Effector CD8-positive, alpha-beta T cell (primary cell): ENCODE data around the gene ARR3.
"Not testable (repeated sequence)": the region's sequence is repeated elsewhere in the genome, so short reads cannot be mapped to it uniquely, and the experiment has no call there.

ENCODE experiments used
- DNase-seq: peaks from one replicate; lab custom pipeline; 2025; lab: John Stamatoyannopoulos, UW
- total RNA-seq, 4 experiments: gene quantifications; one replicate each; lab custom pipeline; 2026; lab: John Stamatoyannopoulos, UW

Gene ARR3
- 0 reads per million in 4 experiments for total RNA-seq

DNA sequence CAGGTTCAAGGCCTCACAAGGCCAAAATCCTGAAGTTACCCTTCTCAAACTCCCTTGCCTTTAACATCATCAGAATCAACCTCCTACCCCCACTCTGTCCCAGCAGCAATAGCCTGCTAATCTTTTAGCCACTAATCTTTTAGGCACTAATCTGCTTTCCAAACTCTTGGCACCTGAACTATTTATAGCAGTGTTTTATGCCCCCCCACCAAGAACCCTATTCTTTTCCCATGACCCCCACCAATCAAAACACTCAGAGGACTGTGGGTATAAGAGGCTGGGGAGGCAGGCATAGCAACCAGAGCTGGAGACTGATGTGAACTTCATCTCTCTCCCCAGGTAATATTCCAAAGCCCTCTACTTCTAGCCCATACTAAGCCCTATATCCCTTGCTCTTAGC is at the start of gene ARR3:
TSS of gene ARR3 (plus strand) at position 301 of the 400 bp plus-strand sequence. CDS start 1,052 bp downstream, outside the sequence.
- no peak for DNase-seq

DNA sequence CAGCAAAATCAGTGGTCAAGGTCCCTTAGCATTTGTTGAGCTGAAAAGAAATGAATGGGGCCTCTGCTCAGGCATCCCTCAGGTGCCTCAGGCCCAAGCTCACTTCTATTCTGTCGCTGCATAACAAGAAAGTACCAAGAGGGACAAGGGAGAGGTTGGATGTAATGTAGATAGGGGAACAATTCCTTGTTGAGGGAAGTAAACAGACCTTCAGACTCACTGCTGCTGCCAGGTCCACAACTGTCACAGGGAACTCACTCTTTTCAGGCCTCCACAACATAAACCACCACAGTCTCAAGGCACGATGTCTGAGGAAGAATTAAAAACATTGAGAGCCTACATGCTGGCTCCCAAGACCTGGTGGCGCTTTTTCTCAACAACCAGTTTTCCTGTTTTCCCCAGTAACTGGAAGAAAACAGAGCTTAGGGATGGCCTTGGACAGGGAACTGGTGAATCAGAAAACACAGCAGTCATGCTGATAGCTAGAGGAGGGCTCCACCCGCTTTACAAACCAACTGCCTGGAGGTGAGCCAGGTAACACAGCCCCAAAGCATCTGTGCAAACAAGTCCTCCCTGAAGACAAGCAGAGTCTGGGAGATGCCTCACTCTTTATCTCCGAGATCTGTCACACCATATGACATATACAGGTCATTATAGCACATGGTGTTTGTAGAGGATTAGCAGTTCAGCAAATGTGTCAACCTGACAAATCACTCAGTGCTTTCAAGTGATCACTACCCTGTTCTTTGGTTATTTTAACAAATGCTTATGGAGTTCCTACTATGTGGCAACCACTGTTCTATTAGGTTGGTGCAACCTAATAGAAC is 48.0 kb upstream of the ARR3 start:
- no peak for DNase-seq

DNA sequence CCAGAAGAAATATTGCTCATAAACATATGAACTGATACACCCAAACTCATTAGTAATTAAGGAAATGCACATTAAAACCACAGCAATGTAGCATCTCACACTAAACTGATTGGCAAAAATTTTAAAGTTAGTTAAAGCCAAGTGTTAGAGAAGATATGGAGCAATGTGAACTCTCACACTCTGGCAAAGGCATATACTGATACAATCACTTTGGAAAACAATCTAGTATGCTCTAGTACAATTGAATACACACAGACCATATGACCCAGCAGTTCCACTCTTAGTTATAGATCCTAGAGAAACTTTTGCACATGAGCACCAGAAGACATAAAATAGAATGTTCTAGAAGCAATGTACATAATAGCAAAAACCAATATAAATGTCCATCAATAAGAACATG is 42.1 kb upstream of the ARR3 start:
- DNase-seq: no peak

DNA sequence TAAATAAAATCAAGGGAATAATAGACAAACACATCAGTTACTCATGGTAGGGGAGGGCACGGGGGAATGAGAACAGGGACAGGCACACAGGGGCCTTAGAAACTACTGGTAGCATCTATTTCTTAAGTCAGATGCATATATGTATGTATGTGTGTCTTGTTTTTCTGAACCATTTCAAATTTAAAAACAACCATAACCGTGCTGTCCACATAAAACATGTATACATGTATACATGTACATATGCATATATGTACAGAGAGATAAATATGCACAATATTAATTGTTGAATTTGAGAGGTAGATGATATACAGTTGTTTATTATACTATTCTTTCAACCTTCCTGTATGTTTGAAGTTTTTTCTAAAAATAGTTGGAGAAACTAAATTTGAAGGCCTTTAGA is 41.4 kb upstream of the ARR3 start:
- no peak for DNase-seq

DNA sequence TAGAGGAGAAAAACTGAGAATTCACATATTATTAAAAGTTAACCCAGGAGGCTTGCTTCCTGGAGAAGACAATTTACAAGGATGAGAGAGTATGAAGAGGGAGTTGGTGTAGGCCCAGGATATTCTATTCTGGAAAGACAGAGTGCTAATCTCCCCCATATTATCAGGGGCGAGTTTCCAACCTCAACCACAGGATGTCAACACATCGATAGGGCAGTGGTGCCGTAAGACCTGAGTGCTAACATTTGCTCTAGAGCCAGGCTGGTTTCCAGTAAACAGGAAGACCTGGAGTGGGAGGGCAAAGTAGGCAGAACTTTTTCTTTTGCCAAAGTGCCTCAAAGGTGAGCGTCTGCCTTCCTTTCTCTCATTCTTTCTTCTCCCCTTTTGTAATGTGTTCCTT is 36.5 kb upstream of the ARR3 start:
- DNase-seq: no peak

DNA sequence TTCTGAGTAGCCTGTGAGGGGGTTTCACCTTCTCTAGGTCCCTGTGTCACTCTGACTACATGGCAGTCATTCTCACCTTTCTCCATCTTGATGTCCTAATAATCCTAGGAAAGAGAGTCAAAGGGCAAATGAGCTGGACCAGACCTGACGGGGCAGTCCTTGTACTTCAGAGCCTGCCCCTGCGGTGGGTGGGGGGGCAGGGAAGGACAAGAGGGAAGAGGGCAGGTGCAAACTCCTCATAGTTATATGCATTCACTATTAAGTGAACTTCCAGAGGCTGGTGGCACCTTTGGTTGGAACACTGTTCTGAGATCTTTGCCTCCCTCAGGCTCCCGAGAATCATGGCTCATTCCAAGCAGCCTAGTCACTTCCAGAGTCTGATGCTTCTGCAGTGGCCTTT is 33.8 kb upstream of the ARR3 start, which contains the start of gene AWAT1:
TSS of gene AWAT1 (plus strand) at position 301 of the 400 bp plus-strand sequence. CDS start at position 342, 41 bp downstream.
- no peak for DNase-seq

DNA sequence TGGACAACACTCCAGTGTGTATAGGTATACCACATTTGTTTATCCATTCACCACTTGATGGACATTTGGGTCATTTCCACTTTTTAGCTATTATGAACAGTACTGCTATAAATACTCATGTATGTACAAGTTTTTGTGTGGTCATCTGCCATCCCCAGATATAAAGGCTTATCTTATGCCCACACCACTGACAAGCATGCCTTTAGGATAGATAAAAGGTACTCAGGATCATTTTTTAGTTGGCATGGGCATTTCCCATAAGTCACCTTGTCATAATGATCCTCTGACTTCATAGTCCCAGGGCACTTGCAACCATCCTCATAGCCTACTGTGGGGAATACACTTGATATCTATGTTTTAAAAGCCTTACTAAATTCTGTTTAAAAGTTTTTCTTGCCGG is 27.4 kb upstream of the ARR3 start:
- no peak for DNase-seq

DNA sequence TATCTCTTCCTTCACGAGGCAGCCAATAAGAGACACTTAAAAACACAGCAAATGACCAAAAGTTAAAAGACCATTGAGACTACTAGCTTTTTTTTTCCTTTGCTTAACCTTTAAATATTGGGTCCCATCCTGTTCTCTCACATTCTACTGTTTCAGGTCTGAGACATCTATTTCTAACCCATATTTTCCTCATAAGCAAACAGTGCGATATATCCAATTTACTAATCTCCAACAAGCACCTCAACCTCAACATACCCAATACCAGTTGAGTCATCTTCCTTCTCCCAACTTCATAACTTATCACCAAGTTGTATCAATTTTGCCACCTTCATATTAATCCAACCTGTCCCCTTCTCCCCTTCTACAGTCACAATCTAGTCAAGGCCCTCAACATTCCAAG is 26.6 kb upstream of the ARR3 start:
- DNase-seq: no peak

DNA sequence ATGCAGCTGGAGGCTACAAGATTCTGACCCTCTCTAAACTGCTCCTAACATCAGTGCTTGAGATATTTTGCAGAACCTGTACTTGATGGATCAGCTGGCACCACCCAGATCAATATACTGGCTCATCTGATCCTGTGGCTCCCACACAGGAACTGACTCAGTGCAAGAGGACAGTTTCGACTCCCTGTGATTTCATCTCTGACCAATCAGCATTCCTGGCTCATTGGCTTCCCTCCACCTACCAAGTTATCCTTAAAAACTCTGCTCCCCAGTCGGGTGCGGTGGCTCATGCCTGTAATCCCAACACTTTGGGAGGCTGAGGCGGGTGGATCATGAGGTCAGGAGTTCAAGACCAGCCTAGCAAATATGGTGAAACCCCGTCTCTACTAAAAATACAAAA is 24.5 kb upstream of the ARR3 start:
- not testable (repeated sequence) for DNase-seq

DNA sequence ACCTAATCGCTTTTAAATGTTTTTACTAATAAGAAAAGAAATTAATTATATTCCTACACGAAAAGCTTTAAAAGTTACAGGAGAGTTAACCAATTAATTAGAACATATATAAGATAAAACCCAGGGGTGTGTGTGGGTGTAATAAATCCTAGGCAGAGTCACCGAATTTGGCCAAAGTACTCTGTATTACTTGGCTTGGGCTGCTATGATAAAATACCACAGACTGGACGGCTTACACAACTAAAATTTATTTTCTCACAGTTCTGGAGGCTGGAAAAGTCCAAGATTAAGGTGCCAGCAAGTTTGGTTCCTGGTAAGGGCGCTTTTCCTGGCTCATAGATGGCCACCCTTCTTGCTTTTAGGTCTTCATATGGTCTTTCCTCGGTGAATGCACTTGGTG is 23.3 kb upstream of the ARR3 start:
- DNase-seq: no peak

DNA sequence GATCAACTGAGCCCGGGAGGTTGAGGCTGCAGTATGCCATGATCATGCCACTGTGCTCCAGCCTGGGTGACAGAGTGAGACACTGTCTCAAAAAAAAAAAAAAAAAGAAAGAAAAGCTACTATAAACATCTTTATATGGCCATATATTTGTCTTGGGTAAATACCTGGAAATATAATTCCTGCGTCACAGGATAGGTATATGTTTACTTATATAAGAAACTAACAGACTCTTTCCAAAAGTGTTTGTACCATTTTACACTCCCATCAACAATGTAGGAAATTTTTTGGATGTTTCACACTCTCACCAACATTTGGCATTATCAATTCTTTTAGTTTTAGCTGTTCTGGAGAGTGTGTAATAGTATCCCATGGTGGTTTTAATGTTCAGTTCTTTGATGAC is 20.9 kb upstream of the ARR3 start:
- DNase-seq: no peak

DNA sequence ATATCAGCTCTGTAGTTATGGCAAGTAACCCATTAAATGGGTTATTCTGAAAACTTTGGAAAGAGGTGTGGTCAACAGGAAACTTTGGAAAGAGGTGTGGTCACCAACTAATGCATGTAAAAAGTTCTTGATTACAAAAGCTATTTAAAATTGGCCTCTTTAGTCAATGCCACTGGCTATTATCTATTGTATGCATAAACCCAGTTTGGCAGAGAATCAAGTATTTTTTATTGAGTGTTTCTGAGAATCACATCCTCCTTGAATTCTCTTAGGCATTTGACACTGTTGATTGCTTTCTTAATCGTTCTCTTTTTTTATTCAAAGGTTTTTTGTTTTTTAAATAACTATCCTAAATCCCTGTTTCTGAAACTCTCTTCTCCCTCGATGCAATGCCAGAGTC is 15.6 kb upstream of the ARR3 start:
- no peak for DNase-seq

DNA sequence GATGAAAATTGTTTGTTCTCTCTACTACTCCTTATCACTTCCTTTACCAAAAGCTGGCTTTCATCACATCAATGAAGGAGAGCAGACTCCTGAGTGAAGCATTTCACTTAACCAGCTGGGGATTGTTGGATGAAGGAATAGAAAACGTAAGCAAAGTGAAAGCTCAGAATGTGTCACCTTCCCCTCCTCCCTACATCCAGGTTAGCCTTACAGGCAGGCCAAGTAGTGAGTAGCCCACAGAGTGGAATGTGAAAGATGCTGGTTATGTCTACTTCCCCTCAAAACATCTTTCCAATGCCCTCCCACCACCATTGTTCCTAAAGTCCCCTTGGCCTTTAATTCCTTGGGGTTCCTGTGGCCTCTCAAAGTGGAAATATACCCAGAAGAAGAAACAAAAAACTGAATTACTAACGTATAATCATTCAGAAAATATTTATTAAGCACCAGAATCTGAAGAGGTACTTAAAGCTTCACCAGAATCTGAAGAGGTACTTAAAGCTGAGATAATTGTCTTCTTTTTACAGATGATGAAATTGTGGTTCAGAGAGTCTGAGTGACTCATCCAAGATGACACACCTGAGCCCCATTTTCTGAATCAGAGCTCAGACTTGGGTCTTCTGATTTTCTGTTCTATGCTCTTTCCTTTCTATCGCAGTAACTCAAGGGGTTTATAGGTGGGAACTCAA is 14.6 kb upstream of the ARR3 start:
- no peak for DNase-seq

DNA sequence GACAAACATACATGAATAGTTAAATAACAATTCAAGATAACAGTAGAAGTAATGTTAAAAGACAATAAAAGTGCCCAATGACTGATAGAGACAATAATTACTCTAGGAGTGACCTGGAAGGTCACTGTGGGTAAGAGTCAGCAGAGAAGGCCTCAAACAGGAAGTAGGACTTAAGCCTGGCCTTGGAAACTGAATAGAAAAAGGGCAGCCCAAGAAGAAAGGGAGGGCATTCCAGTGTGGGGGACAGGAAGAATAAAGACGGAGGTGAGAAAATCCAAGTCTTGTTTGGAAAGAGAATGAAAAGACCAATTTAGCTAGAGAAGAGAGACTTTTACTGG is 14.1 kb upstream of the ARR3 start:
- DNase-seq: no peak

DNA sequence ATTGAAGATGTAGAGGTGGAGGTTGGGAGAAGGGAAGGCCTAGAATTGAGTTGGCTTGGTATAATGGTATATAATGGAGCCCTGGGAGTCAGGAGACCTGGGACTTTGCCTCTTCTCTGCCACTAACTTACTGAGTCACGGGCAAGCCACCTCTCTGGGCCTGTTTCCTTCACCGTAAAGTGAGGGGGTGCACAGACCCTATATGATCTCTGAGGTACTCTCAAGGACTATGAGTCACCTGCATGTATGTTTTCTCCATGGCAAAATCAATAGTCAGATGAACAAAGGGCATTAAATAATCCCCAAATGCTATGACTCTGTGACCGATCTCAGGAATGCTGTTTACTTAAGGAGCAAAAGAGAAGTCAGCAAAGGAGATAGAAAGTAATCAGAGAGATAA is 13.2 kb upstream of the ARR3 start:
- DNase-seq: no peak

DNA sequence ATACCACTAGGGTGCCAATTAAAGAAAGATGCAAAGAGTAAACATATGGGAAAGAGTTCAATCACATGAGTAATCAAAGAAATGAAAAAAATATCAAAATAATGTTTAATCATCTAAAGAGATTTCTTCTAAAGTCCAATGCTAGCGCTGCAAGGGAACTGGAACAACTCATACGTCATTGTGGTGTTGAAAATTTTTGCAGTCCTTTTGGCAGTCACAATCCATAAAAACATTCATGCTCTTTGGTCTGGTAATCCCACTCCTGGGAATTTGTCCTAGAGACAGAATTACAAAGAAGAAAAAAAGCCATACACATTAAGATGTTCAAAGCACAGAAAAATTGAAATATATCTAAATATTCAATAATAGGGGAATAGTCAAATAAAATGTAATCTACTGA is 12.7 kb upstream of the ARR3 start:
- no peak for DNase-seq

DNA sequence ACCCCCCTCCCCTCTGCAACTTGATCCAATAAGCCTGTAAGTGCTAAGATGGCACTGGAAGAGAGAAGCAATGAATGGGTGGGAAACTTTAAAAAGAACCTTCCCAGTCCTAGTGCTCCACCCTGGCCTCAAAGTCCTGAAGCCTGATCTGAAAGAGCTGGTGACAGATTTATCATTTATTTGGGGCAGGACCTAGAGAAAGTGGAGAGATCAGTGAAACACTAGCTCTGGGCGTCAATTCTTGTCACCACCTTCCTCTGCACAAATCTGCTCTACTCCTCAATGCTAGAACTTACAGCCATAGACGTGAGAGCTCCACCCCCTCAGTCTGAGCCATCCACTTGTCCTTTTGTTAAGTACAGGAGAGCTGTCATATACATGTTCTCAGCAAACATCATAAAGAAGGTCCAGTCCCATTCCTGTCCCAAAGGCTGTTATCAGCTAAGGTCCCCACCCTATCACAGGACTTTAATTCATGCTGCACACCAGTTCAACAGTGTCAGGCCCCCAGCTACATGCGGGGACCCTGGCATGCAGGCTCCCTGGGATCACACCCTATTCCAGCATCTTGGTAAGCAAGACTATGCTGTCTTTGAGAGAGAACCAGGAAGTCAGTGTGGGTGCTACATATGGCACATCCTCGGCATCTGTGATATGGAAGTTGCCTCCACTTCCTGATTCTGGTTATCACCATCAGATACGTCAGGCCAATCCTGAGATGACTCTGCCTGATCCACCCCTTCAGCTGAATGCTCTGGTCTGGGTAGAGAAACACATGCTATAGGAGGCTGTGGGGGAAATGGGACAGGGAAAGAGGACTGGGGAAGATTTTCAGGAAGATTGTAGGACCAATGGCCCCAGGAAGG is 10.5 kb upstream of the ARR3 start:
- DNase-seq: no peak

DNA sequence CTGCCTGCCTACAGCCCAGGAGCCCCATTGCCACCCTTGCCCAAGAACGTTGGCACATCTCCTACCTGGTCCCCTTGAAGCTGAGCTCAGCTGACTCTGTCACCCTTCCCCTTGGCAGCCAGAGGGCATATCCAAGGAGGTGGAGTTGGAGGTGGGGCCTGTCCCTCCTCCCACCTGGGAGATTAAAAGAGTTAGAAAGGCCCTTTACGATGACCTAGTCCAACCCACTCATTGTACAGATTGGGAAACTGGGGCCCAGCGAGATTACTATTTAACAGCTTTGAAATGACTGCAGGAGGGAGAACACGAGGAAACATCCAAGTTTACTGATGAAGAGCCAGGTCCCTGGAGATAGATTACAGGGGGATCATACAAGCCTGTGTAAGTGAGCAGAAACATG is 8.0 kb upstream of the ARR3 start, which contains the start of gene P2RY4:
TSS of gene P2RY4 (minus strand) at position 101 of the 400 bp plus-strand sequence. CDS start 580 bp downstream, outside the sequence.
- no peak for DNase-seq

DNA sequence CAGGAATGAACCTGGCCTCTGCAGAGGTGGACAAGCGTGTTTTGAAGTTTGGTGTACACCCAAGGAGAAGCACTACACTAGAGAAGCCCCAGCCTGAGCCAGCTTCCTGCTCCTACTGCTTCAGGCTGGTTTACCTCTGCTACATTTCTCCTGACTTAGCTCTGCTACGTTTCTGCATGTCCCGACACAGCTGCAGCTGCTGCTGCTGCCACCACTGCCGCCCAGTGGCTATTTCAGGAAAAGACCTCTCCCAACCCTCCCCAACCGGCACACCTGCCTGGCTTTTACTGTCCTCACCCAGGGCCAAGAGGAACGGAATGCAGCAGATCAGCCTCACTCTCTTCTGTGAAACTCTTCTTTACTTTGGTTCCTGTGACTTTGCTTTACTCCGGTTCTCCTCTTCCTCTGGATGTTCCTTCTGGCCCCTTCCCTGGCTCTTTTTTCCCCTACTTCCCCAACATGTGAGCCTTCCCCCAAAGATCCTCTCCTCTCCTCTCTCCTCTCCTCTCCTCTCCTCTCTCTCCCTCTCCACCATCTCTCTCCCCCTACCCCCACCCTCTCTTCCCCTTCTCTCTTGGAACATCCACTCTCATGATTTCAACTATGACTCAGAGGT is 5.1 kb upstream of the ARR3 start:
- DNase-seq: no peak

DNA sequence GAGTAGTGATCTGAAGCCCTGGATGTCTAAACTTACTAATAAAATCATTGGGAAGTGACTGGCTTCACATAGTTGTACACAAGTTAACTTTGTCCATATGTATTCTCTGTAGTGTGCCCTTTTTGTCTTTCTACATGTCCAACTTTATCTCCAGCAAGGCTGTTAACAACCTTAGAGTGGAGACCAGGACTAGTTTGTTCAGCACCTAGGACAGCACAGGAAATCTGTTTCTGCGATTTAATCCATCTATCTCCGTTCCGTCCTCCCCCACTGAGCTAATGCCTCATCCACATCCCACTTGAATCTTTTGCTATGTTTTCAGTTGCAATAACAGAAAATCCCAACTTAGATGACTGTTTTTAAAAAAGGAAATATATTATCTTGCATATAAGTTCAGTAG is 3.4 kb upstream of the ARR3 start:
- DNase-seq: no peak

DNA sequence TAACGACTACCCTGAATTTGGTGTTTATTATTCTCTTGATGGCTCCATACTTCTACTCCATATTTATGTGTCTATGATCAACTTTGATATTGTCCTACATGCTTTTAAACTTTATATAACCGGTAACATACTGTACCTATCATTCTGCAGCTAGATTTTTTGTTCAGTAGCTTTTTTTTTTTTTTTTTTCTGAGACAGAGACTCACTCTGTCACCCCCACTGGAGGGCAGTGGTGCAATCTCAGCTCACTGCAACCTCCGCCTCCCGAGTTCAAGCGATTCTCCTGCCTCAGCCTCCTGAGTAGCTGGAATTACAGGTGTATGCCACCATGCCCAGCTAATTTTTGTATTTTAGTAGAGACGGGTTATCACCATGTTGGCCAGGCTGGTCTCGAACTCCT is 5.9 kb downstream of the ARR3 start:
- not testable (repeated sequence) for DNase-seq

DNA sequence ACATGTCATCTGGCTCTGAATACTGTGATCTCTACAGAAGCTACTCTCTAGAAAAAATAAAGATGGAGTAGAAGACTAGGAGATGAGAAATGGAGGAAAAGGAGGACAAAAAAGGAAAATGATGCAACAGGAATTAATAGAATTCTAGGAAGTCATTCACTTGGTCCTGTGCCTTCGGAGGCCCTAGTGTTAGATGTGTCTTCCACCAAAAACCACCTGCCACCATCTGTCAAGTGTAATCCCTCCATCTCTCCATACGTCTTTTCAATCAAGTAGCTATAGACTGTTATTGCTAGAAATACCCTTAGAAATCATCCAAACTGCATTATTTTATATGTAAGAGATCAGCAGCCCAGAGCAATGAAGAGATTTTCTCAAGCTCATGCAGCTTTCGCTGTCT is 10.9 kb downstream of the ARR3 start:
- DNase-seq: no peak
